WTC11 (cell line): ENCODE data around the gene DNLZ. TPM values are rescaled to one million over a fixed set of nuclear protein-coding genes. Genes with fewer than 3 reads are reported as not detected.
A peak's percentile ranks its signal among the peaks of the same experiment; 100 is the strongest.

Source experiments
- ATAC-seq: fragments of 200-7000 bp; cut with Tn5 transposase; 2 replicates; pipeline ENCODE4 v1.10.0; 2021; ENCODE audit warnings: mild to moderate bottlenecking, moderate library complexity
- CTCF ChIA-PET: fragments of 300-600 bp; sonication (Branson Sonifier 250); formaldehyde crosslinking; loops from one replicate; lab custom pipeline; 2021; ENCODE audit warnings: antibody characterized with exemption; lab: Charles Lee
- POLR2A ChIA-PET: fragments of 350-600 bp; sonication (Branson Sonifier 250); formaldehyde crosslinking; loops from one replicate; lab custom pipeline; 2021; ENCODE audit warnings: antibody characterized with exemption; lab: Charles Lee
- DNase-seq: peaks from one replicate; pipeline ENCODE4 v3.0.0; 2021; ENCODE audit warnings: low spot score
- H3K27ac Mint-ChIP-seq: 2 replicates; pipeline ENCODE4 v1.8.0; 2021; ENCODE audit warnings: mixed read lengths
- H3K27me3 Mint-ChIP-seq: 2 replicates; pipeline ENCODE4 v1.8.0; 2021; ENCODE audit warnings: low read depth, mild to moderate bottlenecking, moderate library complexity, mixed read lengths
- H3K36me3 Mint-ChIP-seq: 2 replicates; pipeline ENCODE4 v1.8.0; 2021; ENCODE audit warnings: mixed read lengths
- H3K4me1 Mint-ChIP-seq: 2 replicates; pipeline ENCODE4 v1.8.0; 2022; ENCODE audit warnings: mixed read lengths
- H3K4me3 Mint-ChIP-seq: 2 replicates; pipeline ENCODE4 v1.8.0; 2021; ENCODE audit warnings: mild to moderate bottlenecking, moderate library complexity, mixed read lengths
- H3K9me3 Mint-ChIP-seq: 2 replicates; pipeline ENCODE4 v1.8.0; 2021; ENCODE audit warnings: mixed read lengths
- GTF2I ChIP-seq: fragments of 250-450 bp; sonication (Bioruptor Pico); conservative IDR thresholded peaks from 2 replicates; pipeline ENCODE4 v1.4.0; 2021; ENCODE audit warnings: mild to moderate bottlenecking
- NFE2L1 ChIP-seq: sonication (generic); formaldehyde crosslinking; IDR thresholded peaks from 2 replicates; pipeline ENCODE4 v1.8.1; 2023; ENCODE audit warnings: missing genetic modification reagents
- NFYB ChIP-seq: sonication (generic); formaldehyde crosslinking; conservative IDR thresholded peaks from 2 replicates; pipeline ENCODE4 v1.8.0; 2022; ENCODE audit warnings: low read depth, missing genetic modification reagents
- NR1H2 ChIP-seq: sonication (generic); formaldehyde crosslinking; IDR thresholded peaks from 2 replicates; pipeline ENCODE4 v1.9.0; 2021; ENCODE audit warnings: mild to moderate bottlenecking, moderate library complexity, missing genetic modification reagents
- SP1 ChIP-seq: sonication (generic); formaldehyde crosslinking; conservative IDR thresholded peaks from 2 replicates; pipeline ENCODE4 v1.8.1; 2022; ENCODE audit warnings: missing genetic modification reagents
- ZNF423 ChIP-seq: fragments of 250-450 bp; sonication (Bioruptor Pico); IDR thresholded peaks from 2 replicates; pipeline ENCODE4 v2.1.2; 2022; ENCODE audit warnings: mild to moderate bottlenecking, moderate library complexity
- total RNA-seq: library from RNA; stranded (reverse); gene quantifications from 3 replicates; pipeline ENCODE4 v1.2.3, GENCODE V29; 2021
- TF ChIP-seq, protein P1 (sequence below): sonication (generic); formaldehyde crosslinking; IDR thresholded peaks from 2 replicates; pipeline ENCODE4 v1.8.1; 2023; ENCODE audit warnings: mild to moderate bottlenecking, missing genetic modification reagents, moderate library complexity
- TF ChIP-seq, protein P2 (sequence below): sonication (generic); formaldehyde crosslinking; IDR thresholded peaks from 2 replicates; pipeline ENCODE4 v1.8.0; 2022; ENCODE audit warnings: mild to moderate bottlenecking, missing genetic modification reagents
- TF ChIP-seq, protein P3 (sequence below): sonication (generic); formaldehyde crosslinking; IDR thresholded peaks from 2 replicates; pipeline ENCODE4 v1.8.1; 2023; ENCODE audit warnings: mild to moderate bottlenecking, missing genetic modification reagents, borderline replicate concordance
- TF ChIP-seq, protein P4 (sequence below): sonication (generic); formaldehyde crosslinking; IDR thresholded peaks from 2 replicates; pipeline ENCODE4 v1.8.0; 2022; ENCODE audit warnings: mild to moderate bottlenecking, missing genetic modification reagents

DNLZ gene
- total RNA-seq, 1 experiment from 2014 or later, result 17.2 TPM

DNA sequence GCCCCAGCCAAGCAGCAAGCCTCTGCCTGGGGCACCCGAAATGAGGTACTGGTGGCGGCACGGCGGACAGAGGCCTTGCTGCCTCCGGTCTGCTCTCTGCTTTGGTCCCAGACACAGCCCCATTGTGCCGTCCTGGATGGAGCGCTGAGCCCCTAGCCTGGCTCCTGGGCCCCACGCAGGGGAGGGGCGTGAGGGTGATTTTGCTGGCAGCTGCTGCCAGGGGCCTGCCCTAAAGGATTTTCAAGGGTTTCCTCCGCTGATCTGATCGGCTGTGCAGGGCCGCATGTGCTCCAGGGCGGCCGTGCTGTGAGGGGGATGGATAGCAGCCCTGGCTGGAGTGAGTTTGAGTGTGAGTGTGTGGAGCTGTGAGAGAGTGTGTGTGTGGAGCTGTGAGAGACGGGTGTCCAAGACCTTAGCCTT, 34.9 kb downstream of the DNLZ start:
- H3K27ac Mint-ChIP-seq, result peak overlapping the region; percentile 90
- ChIA-PET CTCF (interaction anchor here (2.8 to 3.4 kb wide), 2 partner anchors 11 to 16 kb away, joined by 11 to 19 read pairs; no protein-coding TSS in a partner anchor), POLR2A (no interaction called here)

DNA sequence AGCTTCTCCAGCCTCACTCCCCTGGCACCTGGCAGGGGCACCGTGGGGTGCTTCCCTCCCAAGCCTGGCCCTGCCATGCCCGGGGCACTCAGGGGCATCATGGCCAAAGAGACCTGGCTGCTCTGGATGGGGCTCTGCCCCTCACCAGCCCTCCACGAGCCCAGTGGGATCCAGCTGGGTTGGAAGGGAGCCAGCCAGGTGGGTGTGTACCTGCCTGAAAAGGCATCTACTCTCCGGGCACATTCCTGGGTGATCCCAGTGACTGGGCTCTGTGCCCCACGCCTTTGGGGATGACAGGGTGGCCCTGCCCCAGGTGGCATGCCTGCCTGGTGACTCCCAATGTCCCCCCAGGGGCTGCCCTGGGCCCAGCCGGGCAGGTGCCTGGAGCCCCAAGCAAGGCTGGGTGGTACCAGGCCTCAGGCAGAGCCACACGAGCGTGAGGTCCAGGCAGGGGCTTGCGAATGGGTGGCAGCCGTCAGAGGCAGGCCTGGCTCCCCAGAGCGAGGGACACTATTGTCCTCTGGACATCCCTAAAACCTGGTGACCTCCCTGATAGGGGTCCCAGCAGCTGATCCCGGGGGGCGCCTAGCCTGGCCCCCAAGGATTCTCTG, 35.4 kb downstream of the DNLZ start:
- no peak for TF ChIP-seq ZNF423 (CRISPR knock-in tag)
- TF ChIP-seq, protein P1, sequence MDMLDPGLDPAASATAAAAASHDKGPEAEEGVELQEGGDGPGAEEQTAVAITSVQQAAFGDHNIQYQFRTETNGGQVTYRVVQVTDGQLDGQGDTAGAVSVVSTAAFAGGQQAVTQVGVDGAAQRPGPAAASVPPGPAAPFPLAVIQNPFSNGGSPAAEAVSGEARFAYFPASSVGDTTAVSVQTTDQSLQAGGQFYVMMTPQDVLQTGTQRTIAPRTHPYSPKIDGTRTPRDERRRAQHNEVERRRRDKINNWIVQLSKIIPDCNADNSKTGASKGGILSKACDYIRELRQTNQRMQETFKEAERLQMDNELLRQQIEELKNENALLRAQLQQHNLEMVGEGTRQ (CRISPR knock-in tag), result no peak
- no peaks in the 10 kb centered on the region for H3K9me3 Mint-ChIP-seq
- H3K4me3 Mint-ChIP-seq, result peak overlapping the region; percentile 22
- H3K27me3 Mint-ChIP-seq, result no peaks in the 10 kb centered on the region
- H3K27ac Mint-ChIP-seq, result no peak overlapping the region
- ATAC-seq (no peak), DNase-seq (no peak)
- H3K4me1 Mint-ChIP-seq, result peaks cover 7% of the 10 kb centered on the region
- POLR2A ChIA-PET, result interaction anchor here (0.6 kb wide), 1 partner anchor 38 kb away, joined by 3 read pairs; no protein-coding TSS in a partner anchor
- CTCF ChIA-PET, result interaction anchor here (0.7 to 3.4 kb wide), 6 partner anchors 9 to 736 kb away, joined by 3 to 19 read pairs (median 5); no protein-coding TSS in a partner anchor
- H3K36me3 Mint-ChIP-seq, result no peaks in the 10 kb centered on the region

More for the DNA sequence above, 34.9 kb downstream of the DNLZ start:
- DNase-seq (no peak), ATAC-seq (no peak)
- no peaks in the 10 kb centered on the region for H3K36me3 Mint-ChIP-seq
- H3K4me1 Mint-ChIP-seq, result peaks cover 7% of the 10 kb centered on the region
- no peaks in the 10 kb centered on the region for H3K9me3 Mint-ChIP-seq
- no peak for TF ChIP-seq NFE2L1 (CRISPR knock-in tag)
- TF ChIP-seq NR1H2, result no peak
- TF ChIP-seq, protein P1 (CRISPR knock-in tag), result no peak
- no peak for TF ChIP-seq GTF2I (CRISPR knock-in tag)
- TF ChIP-seq, protein P2, sequence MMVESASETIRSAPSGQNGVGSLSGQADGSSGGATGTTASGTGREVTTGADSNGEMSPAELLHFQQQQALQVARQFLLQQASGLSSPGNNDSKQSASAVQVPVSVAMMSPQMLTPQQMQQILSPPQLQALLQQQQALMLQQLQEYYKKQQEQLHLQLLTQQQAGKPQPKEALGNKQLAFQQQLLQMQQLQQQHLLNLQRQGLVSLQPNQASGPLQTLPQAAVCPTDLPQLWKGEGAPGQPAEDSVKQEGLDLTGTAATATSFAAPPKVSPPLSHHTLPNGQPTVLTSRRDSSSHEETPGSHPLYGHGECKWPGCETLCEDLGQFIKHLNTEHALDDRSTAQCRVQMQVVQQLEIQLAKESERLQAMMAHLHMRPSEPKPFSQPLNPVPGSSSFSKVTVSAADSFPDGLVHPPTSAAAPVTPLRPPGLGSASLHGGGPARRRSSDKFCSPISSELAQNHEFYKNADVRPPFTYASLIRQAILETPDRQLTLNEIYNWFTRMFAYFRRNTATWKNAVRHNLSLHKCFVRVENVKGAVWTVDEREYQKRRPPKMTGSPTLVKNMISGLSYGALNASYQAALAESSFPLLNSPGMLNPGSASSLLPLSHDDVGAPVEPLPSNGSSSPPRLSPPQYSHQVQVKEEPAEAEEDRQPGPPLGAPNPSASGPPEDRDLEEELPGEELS, result no peak
- TF ChIP-seq NFYB (CRISPR knock-in tag), result no peak
- TF ChIP-seq, protein P3, sequence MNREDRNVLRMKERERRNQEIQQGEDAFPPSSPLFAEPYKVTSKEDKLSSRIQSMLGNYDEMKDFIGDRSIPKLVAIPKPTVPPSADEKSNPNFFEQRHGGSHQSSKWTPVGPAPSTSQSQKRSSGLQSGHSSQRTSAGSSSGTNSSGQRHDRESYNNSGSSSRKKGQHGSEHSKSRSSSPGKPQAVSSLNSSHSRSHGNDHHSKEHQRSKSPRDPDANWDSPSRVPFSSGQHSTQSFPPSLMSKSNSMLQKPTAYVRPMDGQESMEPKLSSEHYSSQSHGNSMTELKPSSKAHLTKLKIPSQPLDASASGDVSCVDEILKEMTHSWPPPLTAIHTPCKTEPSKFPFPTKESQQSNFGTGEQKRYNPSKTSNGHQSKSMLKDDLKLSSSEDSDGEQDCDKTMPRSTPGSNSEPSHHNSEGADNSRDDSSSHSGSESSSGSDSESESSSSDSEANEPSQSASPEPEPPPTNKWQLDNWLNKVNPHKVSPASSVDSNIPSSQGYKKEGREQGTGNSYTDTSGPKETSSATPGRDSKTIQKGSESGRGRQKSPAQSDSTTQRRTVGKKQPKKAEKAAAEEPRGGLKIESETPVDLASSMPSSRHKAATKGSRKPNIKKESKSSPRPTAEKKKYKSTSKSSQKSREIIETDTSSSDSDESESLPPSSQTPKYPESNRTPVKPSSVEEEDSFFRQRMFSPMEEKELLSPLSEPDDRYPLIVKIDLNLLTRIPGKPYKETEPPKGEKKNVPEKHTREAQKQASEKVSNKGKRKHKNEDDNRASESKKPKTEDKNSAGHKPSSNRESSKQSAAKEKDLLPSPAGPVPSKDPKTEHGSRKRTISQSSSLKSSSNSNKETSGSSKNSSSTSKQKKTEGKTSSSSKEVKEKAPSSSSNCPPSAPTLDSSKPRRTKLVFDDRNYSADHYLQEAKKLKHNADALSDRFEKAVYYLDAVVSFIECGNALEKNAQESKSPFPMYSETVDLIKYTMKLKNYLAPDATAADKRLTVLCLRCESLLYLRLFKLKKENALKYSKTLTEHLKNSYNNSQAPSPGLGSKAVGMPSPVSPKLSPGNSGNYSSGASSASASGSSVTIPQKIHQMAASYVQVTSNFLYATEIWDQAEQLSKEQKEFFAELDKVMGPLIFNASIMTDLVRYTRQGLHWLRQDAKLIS (CRISPR knock-in tag), result no peak
- no peaks in the 10 kb centered on the region for H3K27me3 Mint-ChIP-seq
- H3K4me3 Mint-ChIP-seq, result peak overlapping the region; percentile 22; the same call in 1 of the 2 replicates

DNA sequence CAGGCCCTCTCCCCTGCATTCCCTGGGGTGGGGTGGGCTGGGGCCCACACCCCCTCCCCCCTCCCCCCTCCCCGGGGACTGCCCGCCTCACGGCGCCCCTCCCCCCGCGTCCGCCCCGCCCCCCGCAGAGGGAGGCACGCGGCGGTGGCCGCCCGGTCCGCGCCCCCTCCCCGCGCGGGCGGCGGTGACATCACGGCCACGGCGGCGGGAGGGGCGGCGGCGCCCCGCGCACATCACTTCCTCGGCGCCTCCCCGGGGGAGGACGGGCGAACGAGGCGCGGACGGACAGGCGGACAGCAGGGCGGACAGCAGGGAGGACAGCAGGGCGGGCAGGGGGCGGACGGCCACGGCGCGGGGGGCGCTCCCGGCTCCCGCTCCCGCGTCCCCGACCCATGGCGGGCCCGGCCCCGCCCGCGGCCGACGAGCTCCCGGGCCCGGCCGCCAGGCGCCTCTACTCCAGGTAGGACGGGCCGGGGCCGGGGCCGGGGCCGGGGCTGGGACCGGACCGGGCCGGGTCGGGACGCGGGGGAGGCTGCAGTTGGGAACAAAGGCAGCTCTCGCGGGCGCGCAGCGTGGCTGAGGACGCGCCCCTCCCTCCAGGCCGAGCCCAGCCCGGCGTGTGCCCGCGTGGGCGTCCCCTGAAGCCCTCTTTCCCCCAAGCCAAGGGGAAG, 36.1 kb downstream of the DNLZ start, which contains the start of gene GPSM1:
GPSM1 (plus strand) TSS at position 236 of the 671 bp plus-strand sequence; CDS start at position 393, 157 bp downstream.
- DNase-seq (no peak), ATAC-seq (peak; percentile 25)
- Mint-ChIP-seq H3K9me3 (no peaks in the 10 kb centered on the region), H3K27ac (no peak within 1 kb of the TSS), H3K27me3 (no peaks in the 10 kb centered on the region), H3K4me3 (peak within 1 kb of the TSS; percentile 56), H3K36me3 (no peaks in the 10 kb centered on the region), H3K4me1 (peaks cover 7% of the 10 kb centered on the region)
- POLR2A ChIA-PET, result interaction anchor here (0.6 kb wide), 1 partner anchor 39 kb away, joined by 3 read pairs; no protein-coding TSS in a partner anchor
- CTCF ChIA-PET, result interaction anchor here (0.6 to 3.4 kb wide), 8 partner anchors 10 to 736 kb away, joined by 3 to 19 read pairs (median 4); no protein-coding TSS in a partner anchor
- peak; percentile 48; the same call in 1 of the 2 replicates for TF ChIP-seq SP1 (CRISPR knock-in tag)
- TF ChIP-seq, protein P4, sequence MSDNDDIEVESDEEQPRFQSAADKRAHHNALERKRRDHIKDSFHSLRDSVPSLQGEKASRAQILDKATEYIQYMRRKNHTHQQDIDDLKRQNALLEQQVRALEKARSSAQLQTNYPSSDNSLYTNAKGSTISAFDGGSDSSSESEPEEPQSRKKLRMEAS (CRISPR knock-in tag), result no peak
